ENCODE data around the gene GLUL. TPM values are rescaled to one million over a fixed set of nuclear protein-coding genes. Genes with fewer than 3 reads are reported as not detected.

Gene GLUL
- total RNA-seq, 4 donors from 2014 or later = 5,859 to 11,803 (median 7,908) TPM

DNA sequence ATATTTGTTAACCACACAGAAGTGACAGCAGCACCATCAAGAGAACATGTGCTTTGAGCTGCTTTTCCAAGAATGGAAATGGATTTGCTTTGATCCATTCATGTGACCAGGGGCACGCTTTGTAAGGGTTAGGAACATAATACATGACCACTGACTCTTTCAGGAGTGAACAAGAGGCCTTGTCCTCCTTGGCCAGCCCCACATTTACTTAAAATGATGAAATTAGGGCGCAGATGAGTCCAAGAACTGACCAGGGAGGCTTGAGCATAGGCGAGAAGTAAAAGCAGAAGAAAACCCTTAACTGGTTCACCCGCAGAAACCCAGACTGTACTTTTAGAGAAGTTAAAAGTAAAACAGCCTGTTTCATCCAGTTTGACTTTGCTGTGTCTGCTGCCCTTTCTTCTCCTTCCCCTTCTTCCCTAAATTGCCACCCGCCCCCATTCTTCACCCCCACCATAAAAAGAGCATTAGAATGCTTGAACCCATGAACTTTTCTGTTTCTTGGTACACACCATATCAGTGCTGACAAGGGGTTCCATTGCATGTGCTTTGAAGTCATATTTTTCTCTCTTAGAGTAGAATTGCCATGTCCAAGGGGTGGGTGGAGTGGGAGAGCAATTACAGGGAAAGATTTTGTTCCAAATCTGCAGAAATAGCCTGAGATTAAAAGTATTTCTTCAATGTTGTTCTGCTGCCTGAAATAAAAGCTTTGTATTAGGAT lies 2.6 kb upstream of the GLUL start:
- Histone ChIP-seq H3K27ac (peak overlapping the region; percentile 33 to 99 (median 97)), H3K4me1 (peaks cover 0 to 56% (median 32%) of the 10 kb centered on the region in 4 donors), H3K4me3 (no peak overlapping the region), H3K27me3 (no peaks in the 10 kb centered on the region), H3K9me3 (no peaks in the 10 kb centered on the region), H3K36me3 (peaks cover 0 to 19% (median 2%) of the 10 kb centered on the region in 3 donors)
- 45 to 61% methylated on average over 5 of the region's 5 CpGs for WGBS, 2 donors
- peak in 1 of 2 donors; percentile 47 for DNase-seq (ENCODE audit: low spot score in 2 of 2)
- TF ChIP-seq EP300 (IDR thresholded peaks at IDR 0.05) (peak in 1 of 2 donors; percentile 62), POLR2A (IDR thresholded peaks at IDR 0.05) (no peak)

DNA sequence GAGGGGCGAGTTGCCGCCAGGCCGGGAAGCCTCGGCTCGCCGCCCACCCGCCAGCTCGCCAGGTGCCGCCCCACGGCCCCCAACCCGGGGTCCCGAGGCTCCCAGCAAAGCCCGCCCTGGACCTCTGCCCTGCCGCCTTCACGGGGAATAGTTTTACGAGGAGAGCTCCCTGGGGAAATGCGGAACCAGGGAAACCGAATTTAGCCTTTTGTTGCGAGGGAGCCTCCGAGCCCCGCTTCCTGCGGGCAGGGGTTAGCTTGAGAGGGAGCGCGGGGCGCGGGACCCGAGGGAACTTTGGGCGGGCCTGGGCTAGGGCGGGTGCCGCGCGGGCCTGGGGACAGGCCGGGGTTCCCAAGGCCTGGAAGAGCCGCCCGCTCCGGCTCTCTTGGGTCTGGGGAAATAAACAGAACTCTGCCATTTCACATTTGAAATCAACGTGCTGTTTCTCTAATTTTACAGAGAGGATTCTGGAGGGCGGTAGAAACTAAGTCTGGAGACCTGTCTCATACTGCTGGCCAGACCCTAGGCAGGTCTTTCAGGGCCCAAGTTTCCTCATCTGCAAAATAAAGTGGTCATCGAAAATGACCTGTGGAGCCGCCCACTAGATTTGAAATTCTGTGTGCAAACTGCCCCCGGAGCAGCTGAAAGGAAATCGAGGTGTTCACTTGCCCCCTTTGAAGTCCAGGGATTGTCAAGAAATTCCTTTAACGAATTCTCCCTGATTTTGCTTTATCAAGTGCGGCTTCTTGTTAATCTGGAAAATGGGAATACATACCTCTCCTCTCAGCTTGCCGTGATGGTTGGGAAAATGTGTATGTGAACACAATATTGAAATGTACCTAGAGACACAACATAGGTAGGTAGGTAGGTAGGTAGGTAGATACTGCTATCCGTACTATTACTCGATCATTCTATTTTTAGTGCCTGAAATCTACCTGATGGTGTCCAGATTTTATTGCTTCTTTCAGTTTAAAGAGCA lies 749 bp upstream of the GLUL start:
- Histone ChIP-seq H3K27ac (peak overlapping the region; percentile 93 to 99 (median 97)), H3K4me1 (peaks cover 0 to 64% (median 34%) of the 10 kb centered on the region in 4 donors), H3K9me3 (no peaks in the 10 kb centered on the region), H3K4me3 (peak overlapping the region; percentile 67 to 100 (median 94)), H3K27me3 (no peaks in the 10 kb centered on the region), H3K36me3 (peaks cover 0 to 38% (median 11%) of the 10 kb centered on the region in 3 donors)
- no peak for TF ChIP-seq EP300 (IDR thresholded peaks at IDR 0.05)
- no peak for TF ChIP-seq POLR2A (IDR thresholded peaks at IDR 0.05)
- TF ChIP-seq, protein P1, sequence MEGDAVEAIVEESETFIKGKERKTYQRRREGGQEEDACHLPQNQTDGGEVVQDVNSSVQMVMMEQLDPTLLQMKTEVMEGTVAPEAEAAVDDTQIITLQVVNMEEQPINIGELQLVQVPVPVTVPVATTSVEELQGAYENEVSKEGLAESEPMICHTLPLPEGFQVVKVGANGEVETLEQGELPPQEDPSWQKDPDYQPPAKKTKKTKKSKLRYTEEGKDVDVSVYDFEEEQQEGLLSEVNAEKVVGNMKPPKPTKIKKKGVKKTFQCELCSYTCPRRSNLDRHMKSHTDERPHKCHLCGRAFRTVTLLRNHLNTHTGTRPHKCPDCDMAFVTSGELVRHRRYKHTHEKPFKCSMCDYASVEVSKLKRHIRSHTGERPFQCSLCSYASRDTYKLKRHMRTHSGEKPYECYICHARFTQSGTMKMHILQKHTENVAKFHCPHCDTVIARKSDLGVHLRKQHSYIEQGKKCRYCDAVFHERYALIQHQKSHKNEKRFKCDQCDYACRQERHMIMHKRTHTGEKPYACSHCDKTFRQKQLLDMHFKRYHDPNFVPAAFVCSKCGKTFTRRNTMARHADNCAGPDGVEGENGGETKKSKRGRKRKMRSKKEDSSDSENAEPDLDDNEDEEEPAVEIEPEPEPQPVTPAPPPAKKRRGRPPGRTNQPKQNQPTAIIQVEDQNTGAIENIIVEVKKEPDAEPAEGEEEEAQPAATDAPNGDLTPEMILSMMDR (IDR thresholded peaks at IDR 0.05) = no peak
- 13 to 16% methylated on average over 43 to 47 of the region's 47 CpGs for WGBS, 2 donors
- peak; percentile 23 to 56 for DNase-seq (ENCODE audit: low spot score in 2 of 2)

DNA sequence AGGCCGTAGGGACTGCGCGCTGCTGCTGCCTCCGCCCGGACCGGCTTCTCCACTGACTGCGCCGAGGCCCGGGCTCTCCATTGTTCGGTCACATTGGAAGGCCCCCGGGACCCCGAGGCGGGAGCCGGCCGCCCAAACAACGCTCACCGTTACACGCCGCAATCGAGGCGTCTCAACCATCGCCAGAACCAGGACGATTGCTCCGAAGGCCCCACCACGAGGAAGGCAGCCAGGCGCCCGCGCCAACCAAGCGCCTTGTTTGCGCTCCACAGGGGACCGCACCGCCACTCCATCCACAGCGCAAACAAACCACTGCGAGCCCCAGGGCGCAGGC lies 595 bp downstream of the GLUL start:
- Histone ChIP-seq H3K36me3 (peaks cover 12 to 51% (median 23%) of the 10 kb centered on the region in 3 donors), H3K4me3 (peak overlapping the region; percentile 67 to 100 (median 94)), H3K27me3 (no peaks in the 10 kb centered on the region), H3K27ac (peak overlapping the region; percentile 93 to 99 (median 97)), H3K4me1 (peaks cover 0 to 64% (median 33%) of the 10 kb centered on the region in 4 donors), H3K9me3 (no peaks in the 10 kb centered on the region)
- 1% methylated on average over 24 of the region's 35 CpGs; no CpG with 5 or more reads in 1 of the 2 donors for WGBS, 2 donors
- TF ChIP-seq EP300 (IDR thresholded peaks at IDR 0.05) = no peak
- TF ChIP-seq, protein P1 (IDR thresholded peaks at IDR 0.05) = no peak
- TF ChIP-seq POLR2A (IDR thresholded peaks at IDR 0.05) = no peak
- DNase-seq (ENCODE audit: low spot score in 2 of 2) = peak in 1 of 2 donors; percentile 29

DNA sequence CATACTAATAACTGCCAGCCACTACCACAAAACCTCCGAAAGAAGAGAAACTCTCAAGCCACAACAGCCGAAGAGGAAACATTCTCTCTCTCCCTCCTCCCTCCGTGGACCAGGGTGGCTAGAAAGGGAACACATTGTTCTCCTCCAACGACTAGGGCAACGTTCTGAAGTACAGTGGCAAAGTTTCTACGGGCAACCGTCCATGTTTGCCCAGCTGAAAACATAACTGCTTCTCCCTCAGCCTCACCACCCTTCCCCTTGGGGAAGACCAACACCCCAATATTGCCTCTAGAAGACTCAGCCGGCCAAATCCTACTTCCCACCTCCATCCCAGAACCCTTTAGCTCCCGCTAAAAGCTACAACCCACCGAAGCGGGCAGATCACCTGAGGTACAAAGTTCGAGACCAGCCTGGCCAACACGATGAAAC lies 2.0 kb downstream of the GLUL start:
- peaks cover 20 to 65% (median 34%) of the 10 kb centered on the region in 3 donors for H3K36me3 ChIP-seq
- TF ChIP-seq POLR2A (IDR thresholded peaks at IDR 0.05) (peak; percentile 8 to 33), EP300 (IDR thresholded peaks at IDR 0.05) (peak in 1 of 2 donors; percentile 91)
- TF ChIP-seq, protein P1 (IDR thresholded peaks at IDR 0.05) = no peak

DNA sequence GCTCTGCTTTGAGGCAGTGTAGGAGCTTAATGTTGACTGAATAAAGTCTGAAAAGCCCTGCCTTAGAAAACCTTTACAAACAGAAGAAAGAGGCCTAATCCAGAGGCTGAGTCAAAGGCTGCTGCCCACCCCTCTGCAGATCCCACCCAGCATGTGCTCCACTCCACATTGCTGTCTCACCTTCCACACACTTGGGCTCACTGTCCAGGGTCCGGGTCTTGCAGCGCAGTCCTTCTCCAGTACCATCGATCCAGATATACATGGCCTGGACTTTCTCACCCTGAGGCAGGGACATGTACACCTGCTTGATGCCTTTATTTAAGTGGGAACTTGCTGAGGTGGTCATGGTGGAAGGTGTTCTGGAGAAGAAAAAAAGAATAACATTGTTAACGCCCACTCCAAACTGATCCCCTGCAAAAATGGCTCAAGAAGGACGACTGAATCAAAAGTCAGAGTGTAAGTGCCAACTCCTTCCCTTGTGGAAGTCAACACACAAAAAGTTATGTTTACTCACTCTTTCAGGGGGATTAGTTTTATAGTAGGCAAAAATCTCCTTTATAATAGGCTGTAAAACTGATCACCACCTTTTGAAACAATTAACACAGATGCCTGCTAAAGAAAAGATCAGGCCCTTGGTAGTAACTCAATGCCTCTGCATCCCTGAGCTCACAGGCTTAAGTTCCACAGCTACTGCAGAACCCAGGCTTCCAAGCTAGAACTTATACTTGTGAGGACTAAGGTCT lies 3.0 kb downstream of the GLUL start:
- 70 to 76% methylated on average over 5 of the region's 5 CpGs for WGBS, 2 donors
- no peaks in the 10 kb centered on the region for H3K27me3 ChIP-seq

More for the DNA sequence above, 2.0 kb downstream of the GLUL start:
- Histone ChIP-seq H3K27me3 (no peaks in the 10 kb centered on the region), H3K9me3 (no peaks in the 10 kb centered on the region), H3K27ac (peak overlapping the region; percentile 93 to 99 (median 97)), H3K4me3 (peak overlapping the region; percentile 67 to 100 (median 94)), H3K4me1 (peaks cover 0 to 66% (median 27%) of the 10 kb centered on the region in 4 donors)
- peak in 1 of 2 donors; percentile 49 for DNase-seq (ENCODE audit: low spot score in 2 of 2)
- 3% methylated on average over 13 of the region's 13 CpGs for WGBS, 2 donors

More for the DNA sequence above, 3.0 kb downstream of the GLUL start:
- Histone ChIP-seq H3K4me3 (peak overlapping the region; percentile 67 to 100 (median 94)), H3K27ac (peak overlapping the region; percentile 93 to 99 (median 97)), H3K9me3 (no peaks in the 10 kb centered on the region), H3K4me1 (peaks cover 0 to 65% (median 20%) of the 10 kb centered on the region in 4 donors), H3K36me3 (peaks cover 20 to 75% (median 40%) of the 10 kb centered on the region in 3 donors)
- DNase-seq (ENCODE audit: low spot score in 2 of 2) = no peak
- TF ChIP-seq, protein P1 (IDR thresholded peaks at IDR 0.05) = no peak
- TF ChIP-seq EP300 (IDR thresholded peaks at IDR 0.05) (peak in 1 of 2 donors; percentile 51), POLR2A (IDR thresholded peaks at IDR 0.05) (no peak)

All from tibial nerve (tissue), 4 donors.